CD8-positive, alpha-beta memory T cell (primary cell): ENCODE data around the gene GATD1. TPM values are rescaled to one million over a fixed set of nuclear protein-coding genes. Genes with fewer than 3 reads are reported as not detected.

ENCODE experiments used
- polyA plus RNA-seq: library from polyadenylated mRNA; unstranded; fragments of 300-500 nt; fragmentation: Illumina TruSeq; gene quantifications from one replicate; pipeline ENCODE4 v1.2.3, GENCODE V29; 2021
- total RNA-seq, 2 experiments: library from RNA; stranded (reverse); gene quantifications; one replicate each; pipeline ENCODE4 v1.2.3, GENCODE V29; 2021

GATD1 gene
- total and polyA plus RNA-seq, 3 experiments from 2014 or later = 12.9 to 56.3 (median 53.0) TPM

Other genes with a start within 250 kb of the GATD1 start
- 10 to 100 TPM; 86.9 to 91.5 TPM for gene HRAS, start 241.9 kb downstream of the GATD1 start, total RNA-seq
- gene HRAS, start 241.9 kb downstream of the GATD1 start, polyA plus RNA-seq = 22.5 TPM
- gene LRRC56, start 240.0 kb downstream of the GATD1 start, total RNA-seq = 1 to 10 TPM; 1.8 to 2.1 TPM
- 0.81 TPM for gene LRRC56, start 240.0 kb downstream of the GATD1 start, polyA plus RNA-seq
- gene LMNTD2, start 216.7 kb downstream of the GATD1 start, total RNA-seq = 1 to 10 TPM; 1.2 to 2.4 TPM
- 1.1 TPM for gene LMNTD2, start 216.7 kb downstream of the GATD1 start, polyA plus RNA-seq
- gene RASSF7, start 216.5 kb downstream of the GATD1 start, total RNA-seq = 10 to 100 TPM; 20.4 to 20.7 TPM
- gene RASSF7, start 216.5 kb downstream of the GATD1 start, polyA plus RNA-seq = 39.7 TPM
- 10 to 100 TPM; 47.3 to 49.8 TPM for gene PHRF1, start 201.0 kb downstream of the GATD1 start, total RNA-seq
- gene PHRF1, start 201.0 kb downstream of the GATD1 start, polyA plus RNA-seq = 17.7 TPM
- gene IRF7, start 161.5 kb downstream of the GATD1 start, total RNA-seq = 10 to 100 TPM; 16.4 to 18.0 TPM
- gene IRF7, start 161.5 kb downstream of the GATD1 start, polyA plus RNA-seq = 38.6 TPM
- gene CDHR5, start 152.5 kb downstream of the GATD1 start, total RNA-seq = not detected
- gene CDHR5, start 152.5 kb downstream of the GATD1 start, polyA plus RNA-seq = not detected
- gene SCT, start 150.3 kb downstream of the GATD1 start, total RNA-seq = not detected
- not detected for gene SCT, start 150.3 kb downstream of the GATD1 start, polyA plus RNA-seq
- gene DRD4, start 140.2 kb downstream of the GATD1 start, total RNA-seq = under 1 TPM; 0.22 to 0.31 TPM
- gene DRD4, start 140.2 kb downstream of the GATD1 start, polyA plus RNA-seq = not detected
- gene DEAF1, start 82.3 kb downstream of the GATD1 start, total RNA-seq = 10 to 100 TPM; 52.1 to 54.6 TPM
- 36.3 TPM for gene DEAF1, start 82.3 kb downstream of the GATD1 start, polyA plus RNA-seq
- gene TMEM80, start 81.7 kb downstream of the GATD1 start, total RNA-seq = 10 to 100 TPM; 10.3 to 13.4 TPM
- 27.8 TPM for gene TMEM80, start 81.7 kb downstream of the GATD1 start, polyA plus RNA-seq
- 1 to 10 TPM; 7.0 to 7.8 TPM for gene EPS8L2, start 71.3 kb downstream of the GATD1 start, total RNA-seq
- 22.9 TPM for gene EPS8L2, start 71.3 kb downstream of the GATD1 start, polyA plus RNA-seq
- 100 to 1,000 TPM; 245 to 246 TPM for gene TALDO1, start 30.0 kb downstream of the GATD1 start, total RNA-seq
- 184 TPM for gene TALDO1, start 30.0 kb downstream of the GATD1 start, polyA plus RNA-seq
- gene CEND1, start 12.6 kb upstream of the GATD1 start, total RNA-seq = 1 to 10 TPM; 2.1 to 2.6 TPM
- 0.13 TPM for gene CEND1, start 12.6 kb upstream of the GATD1 start, polyA plus RNA-seq
- gene SLC25A22, start 20.8 kb upstream of the GATD1 start, total RNA-seq = 10 to 100 TPM; 73.6 to 77.0 TPM
- 14.1 TPM for gene SLC25A22, start 20.8 kb upstream of the GATD1 start, polyA plus RNA-seq
- gene PIDD1, start 27.7 kb upstream of the GATD1 start, total RNA-seq = 10 to 100 TPM; 30.5 to 34.5 TPM
- gene PIDD1, start 27.7 kb upstream of the GATD1 start, polyA plus RNA-seq = 4.6 TPM
- 1,000 to 10,000 TPM; 2,769 to 2,922 TPM for gene RPLP2, start 32.5 kb upstream of the GATD1 start, total RNA-seq
- 3,158 TPM for gene RPLP2, start 32.5 kb upstream of the GATD1 start, polyA plus RNA-seq
- gene PNPLA2, start 41.4 kb upstream of the GATD1 start, total RNA-seq = 10 to 100 TPM; 49.8 to 53.0 TPM
- gene PNPLA2, start 41.4 kb upstream of the GATD1 start, polyA plus RNA-seq = 41.5 TPM
- gene CRACR2B, start 50.4 kb upstream of the GATD1 start, total RNA-seq = 1 to 10 TPM; 2.4 to 3.6 TPM
- gene CRACR2B, start 50.4 kb upstream of the GATD1 start, polyA plus RNA-seq = not detected
- 10 to 100 TPM; 61.2 to 65.5 TPM for gene CD151, start 55.5 kb upstream of the GATD1 start, total RNA-seq
- 19.6 TPM for gene CD151, start 55.5 kb upstream of the GATD1 start, polyA plus RNA-seq
- gene POLR2L, start 65.0 kb upstream of the GATD1 start, total RNA-seq = 100 to 1,000 TPM; 178 to 182 TPM
- gene POLR2L, start 65.0 kb upstream of the GATD1 start, polyA plus RNA-seq = 114 TPM
- 1 to 10 TPM; 8.8 to 9.4 TPM for gene TSPAN4, start 65.4 kb upstream of the GATD1 start, total RNA-seq
- 4.4 TPM for gene TSPAN4, start 65.4 kb upstream of the GATD1 start, polyA plus RNA-seq
- 10 to 100 TPM; 87.2 to 94.1 TPM for gene CHID1, start 133.3 kb upstream of the GATD1 start, total RNA-seq
- 57.1 TPM for gene CHID1, start 133.3 kb upstream of the GATD1 start, polyA plus RNA-seq
- gene AP2A2, start 148.4 kb upstream of the GATD1 start, total RNA-seq = 10 to 100 TPM; 38.8 to 42.8 TPM
- 13.9 TPM for gene AP2A2, start 148.4 kb upstream of the GATD1 start, polyA plus RNA-seq